GM19193 (cell line): Measurements from ENCODE around the gene SLC39A8.

Source experiments
- POLR2A ChIP-seq: IDR thresholded peaks from 4 replicates; pipeline ENCODE4 v1.6.1; 2011; ENCODE audit not compliant: insufficient read depth, insufficient read length; ENCODE audit errors: extremely low read depth

SLC39A8 gene

GRCh38 chr4:102317459-102317858 is 27.8 kb downstream of the SLC39A8 start:
- TF ChIP-seq POLR2A = no peak

- no peak for TF ChIP-seq POLR2A
Measured at GRCh38 chr4:102316585-102316984, 28.7 kb downstream of the SLC39A8 start.

- TF ChIP-seq POLR2A = no peak
Measured at GRCh38 chr4:102315532-102315931, 29.8 kb downstream of the SLC39A8 start.

- no peak for TF ChIP-seq POLR2A
Measured at GRCh38 chr4:102312417-102312816, 32.9 kb downstream of the SLC39A8 start.

GRCh38 chr4:102311912-102312311 is 33.4 kb downstream of the SLC39A8 start:
- TF ChIP-seq POLR2A = no peak

GRCh38 chr4:102311407-102311806 is 33.9 kb downstream of the SLC39A8 start:
- TF ChIP-seq POLR2A = no peak

GRCh38 chr4:102308032-102308799 is 37.1 kb downstream of the SLC39A8 start:
- TF ChIP-seq POLR2A = no peak

GRCh38 chr4:102305666-102306065 is 39.6 kb downstream of the SLC39A8 start:
- TF ChIP-seq POLR2A = no peak

- TF ChIP-seq POLR2A = no peak
Measured at GRCh38 chr4:102302762-102303161, 42.5 kb downstream of the SLC39A8 start.

- no peak for TF ChIP-seq POLR2A
Measured at GRCh38 chr4:102301167-102301566, 44.1 kb downstream of the SLC39A8 start.

- TF ChIP-seq POLR2A = no peak
Measured at GRCh38 chr4:102299354-102300107, 45.8 kb downstream of the SLC39A8 start.

- no peak for TF ChIP-seq POLR2A
Measured at GRCh38 chr4:102298716-102299115, 46.6 kb downstream of the SLC39A8 start.

- no peak for TF ChIP-seq POLR2A
Measured at GRCh38 chr4:102295153-102295862, 50.0 kb downstream of the SLC39A8 start.

- no peak for TF ChIP-seq POLR2A
Measured at GRCh38 chr4:102288497-102288896, 56.8 kb downstream of the SLC39A8 start.

GRCh38 chr4:102285831-102286230 is 59.5 kb downstream of the SLC39A8 start:
- no peak for TF ChIP-seq POLR2A
